Measurements from ENCODE around the gene SEMA3D. TPM values are rescaled to one million over a fixed set of nuclear protein-coding genes. Genes with fewer than 3 reads are reported as not detected.

Gene SEMA3D
- total and polyA plus RNA-seq, 2 of the 13 experiments (the other 11 are each of a cell fraction or from before 2014, with no cell fraction given), result 0.07 TPM; not detected in 1

DNA sequence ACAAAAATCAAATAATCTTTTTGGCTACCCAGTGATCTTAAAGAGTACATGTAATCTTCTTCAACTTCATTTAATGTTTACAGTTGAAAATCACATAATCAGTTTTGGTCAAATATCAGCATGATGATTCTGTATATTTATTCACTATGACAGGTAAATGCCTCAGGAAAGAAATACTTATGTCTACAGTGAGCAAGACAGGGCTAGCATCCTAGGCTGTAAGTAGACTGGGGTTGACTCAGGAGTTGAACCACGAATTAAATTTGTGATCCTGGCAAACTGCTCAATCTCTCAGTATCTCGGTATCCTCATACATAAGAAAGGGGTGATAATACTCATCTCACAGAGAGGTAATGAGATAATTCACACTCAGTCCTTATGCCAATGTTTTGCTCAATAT, 71.8 kb downstream of the SEMA3D start:
- no peak for ATAC-seq
- H3K9me3 ChIP-seq (ENCODE audit: low read length), result no peaks in the 10 kb centered on the region
- H3K9ac ChIP-seq (ENCODE audit: insufficient read depth, low read depth, low read length), result no peak overlapping the region
- ChIA-PET CTCF (ENCODE audit: low intra/inter-chr PET ratio, low total read pairs) (no interaction called here), POLR2A (no interaction called here)
- in situ Hi-C loops (cut with HindIII; ENCODE audit: extremely low pct_ligation_motif_present, low pct_unique_long_range_greater_than_20kb), result no loop called here
- H3K27me3 ChIP-seq (ENCODE audit: control insufficient read depth in 1 of 2, insufficient read depth in 2 of 2, low read length in 2 of 2), result no peaks in the 10 kb centered on the region
- no peak overlapping the region for H3K27ac ChIP-seq (ENCODE audit: extremely low read length, insufficient read depth, low read length)
- intact Hi-C loops (cut with micrococcal nuclease; ENCODE audit: unreplicated experiment), result no loop called here
- no peaks in the 10 kb centered on the region for H3K36me3 ChIP-seq (replicated peaks in 1 of 2; ENCODE audit: control insufficient read depth in 1 of 2, insufficient read depth in 2 of 2, low read length in 2 of 2)
- no TSS peak for BruUV-seq (replicated peaks)
- no peaks in the 10 kb centered on the region for H3K79me2 ChIP-seq (ENCODE audit: insufficient read depth, low read length)
- H3K4me1 ChIP-seq (ENCODE audit: insufficient read depth, low read length), result no peaks in the 10 kb centered on the region
- no peak overlapping the region for H3K4me3 ChIP-seq (replicated peaks in 1 of 3; ENCODE audit: insufficient read depth in 1 of 3, low read depth in 2 of 3, low read length in 3 of 3)
- WGBS (ENCODE audit: low lambda C conversion rate), result 0% methylated on average over 2 of the region's 2 CpGs
- TF ChIP-seq ZNF10 (CRISPR knock-in tag; IDR thresholded peaks at IDR 0.05; ENCODE audit: borderline replicate concordance, low read depth) (no peak), ZNF451 (CRISPR knock-in tag; IDR thresholded peaks at IDR 0.05) (no peak), SP2 (CRISPR knock-in tag; IDR thresholded peaks at IDR 0.05) (no peak), FOXP1 (IDR thresholded peaks at IDR 0.05) (no peak), FOXP1 (CRISPR knock-in tag; IDR thresholded peaks at IDR 0.05) (no peak), LBX2 (CRISPR knock-in tag; IDR thresholded peaks at IDR 0.05; ENCODE audit: borderline replicate concordance) (no peak), NFRKB (IDR thresholded peaks at IDR 0.05) (no peak), MAFG (CRISPR knock-in tag; IDR thresholded peaks at IDR 0.05) (no peak), GTF3A (CRISPR knock-in tag; conservative IDR thresholded peaks at IDR 0.05) (no peak), ZNF546 (CRISPR knock-in tag; conservative IDR thresholded peaks at IDR 0.05) (no peak), CREB1 (IDR thresholded peaks at IDR 0.05) (no peak), CREB1 (CRISPR knock-in tag; IDR thresholded peaks at IDR 0.05) (no peak), ZNF446 (CRISPR knock-in tag; IDR thresholded peaks at IDR 0.05) (no peak), ZNF512 (CRISPR knock-in tag; IDR thresholded peaks at IDR 0.05) (no peak), ZNF691 (CRISPR knock-in tag; IDR thresholded peaks at IDR 0.05; ENCODE audit: borderline replicate concordance, low read depth) (no peak), MIER3 (CRISPR knock-in tag; IDR thresholded peaks at IDR 0.05; ENCODE audit: borderline replicate concordance) (no peak), POGK (CRISPR knock-in tag; conservative IDR thresholded peaks at IDR 0.05) (no peak), PHB2 (IDR thresholded peaks at IDR 0.05; ENCODE audit: partially characterized antibody) (no peak), NAIF1 (CRISPR knock-in tag; IDR thresholded peaks at IDR 0.05; ENCODE audit: borderline replicate concordance) (no peak), ZNF556 (CRISPR knock-in tag; IDR thresholded peaks at IDR 0.05; ENCODE audit: borderline replicate concordance) (no peak)
- TF ChIP-seq, protein P1, sequence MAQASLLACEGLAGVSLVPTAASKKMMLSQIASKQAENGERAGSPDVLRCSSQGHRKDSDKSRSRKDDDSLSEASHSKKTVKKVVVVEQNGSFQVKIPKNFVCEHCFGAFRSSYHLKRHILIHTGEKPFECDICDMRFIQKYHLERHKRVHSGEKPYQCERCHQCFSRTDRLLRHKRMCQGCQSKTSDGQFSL (CRISPR knock-in tag; IDR thresholded peaks at IDR 0.05), result no peak
- no peak for DNase-seq (ENCODE audit: low spot score)
- H3K4me2 ChIP-seq (ENCODE audit: low read depth, low read length), result no peak overlapping the region
- no peak for FAIRE-seq
- H4K20me1 ChIP-seq (ENCODE audit: insufficient read depth, low read length), result no peaks in the 10 kb centered on the region
- H2AFZ ChIP-seq (ENCODE audit: low read length), result no peak overlapping the region
